Activated CD8-positive, alpha-beta T cell treated with anti-CD3 and anti-CD28 coated beads for 36 hours (primary cell): ENCODE results near the gene PEAK1. TPM values are rescaled to one million over a fixed set of nuclear protein-coding genes. Genes with fewer than 3 reads are reported as not detected.

Experiments
- ATAC-seq: fragments of 200-7000 bp; cut with Tn5 transposase; one replicate; pipeline ENCODE4 v1.10.0; 2021; ENCODE audit warnings: mild to moderate bottlenecking, moderate library complexity
- CTCF ChIA-PET: fragments of 350-600 bp; sonication (Branson Sonifier 250); formaldehyde crosslinking; loops from one replicate; lab custom pipeline; 2021; ENCODE audit warnings: antibody characterized with exemption; lab: Charles Lee
- POLR2A ChIA-PET: fragments of 350-600 bp; sonication (Branson Sonifier 250); formaldehyde crosslinking; loops from one replicate; lab custom pipeline; 2021; ENCODE audit warnings: antibody characterized with exemption; lab: Charles Lee
- DNase-seq: peaks from one replicate; pipeline ENCODE4 v3.0.0-alpha.2; 2020
- H3K27ac Mint-ChIP-seq: one replicate; pipeline ENCODE4 v1.8.0; 2021; ENCODE audit warnings: mild to moderate bottlenecking, mixed read lengths
- H3K27me3 Mint-ChIP-seq: one replicate; pipeline ENCODE4 v1.8.0; 2021; ENCODE audit warnings: mixed read lengths
- H3K36me3 Mint-ChIP-seq: one replicate; pipeline ENCODE4 v1.8.0; 2021; ENCODE audit warnings: low read depth, mixed read lengths
- H3K4me1 Mint-ChIP-seq: one replicate; pipeline ENCODE4 v1.8.0; 2021; ENCODE audit warnings: low read depth, mixed read lengths
- H3K4me3 Mint-ChIP-seq: one replicate; pipeline ENCODE4 v1.8.0; 2021; ENCODE audit warnings: mild to moderate bottlenecking, moderate library complexity, mixed read lengths
- H3K9me3 Mint-ChIP-seq: one replicate; pipeline ENCODE4 v1.8.0; 2021; ENCODE audit warnings: mixed read lengths
- CTCF ChIP-seq: fragments of 200-600 bp; IDR thresholded peaks from one replicate; pipeline ENCODE4 v1.8.0; 2022; ENCODE audit warnings: antibody characterized with exemption, mild to moderate bottlenecking
- intact Hi-C: fragments of 100-400 bp; cut with micrococcal nuclease; formaldehyde crosslinking; loops from one replicate; pipeline ENCODE4 v1.10.0; 2022
- total RNA-seq, 2 experiments: library from RNA; stranded (reverse); gene quantifications; one replicate each; pipeline ENCODE4 v1.2.3, GENCODE V29; 2021

The PEAK1 gene
- total RNA-seq, 2 experiments from 2014 or later: 32.1 to 36.1 TPM

- ChIA-PET POLR2A (no interaction called here), CTCF (interaction anchor here (1.5 kb wide), 1 partner anchor 81 kb away, joined by 4 read pairs; no protein-coding TSS in a partner anchor)
- Mint-ChIP-seq H3K9me3 (no peaks in the 10 kb centered on the region), H3K27ac (no peak overlapping the region), H3K4me3 (no peak overlapping the region), H3K4me1 (peaks cover 25% of the 10 kb centered on the region), H3K27me3 (no peaks in the 10 kb centered on the region), H3K36me3 (peaks cover 5% of the 10 kb centered on the region)
- DNase-seq (no peak), ATAC-seq (no peak)
- intact Hi-C loops: no loop called here
- TF ChIP-seq CTCF: no peak
These were observed 3.8 kb downstream of the PEAK1 start for GRCh38 chr15:77416148-77416455.

GRCh38 chr15:77415450-77416147 is 4.3 kb downstream of the PEAK1 start:
- no peak for ATAC-seq
- POLR2A ChIA-PET: no interaction called here

GRCh38 chr15:77414789-77415442 is 5.0 kb downstream of the PEAK1 start:
- no peak overlapping the region for H3K4me3 Mint-ChIP-seq
- no peak for ATAC-seq
- intact Hi-C loops: no loop called here

More at GRCh38 chr15:77415450-77416147, 4.3 kb downstream of the PEAK1 start:
- Mint-ChIP-seq H3K9me3 (no peaks in the 10 kb centered on the region), H3K4me3 (no peak overlapping the region), H3K36me3 (peaks cover 5% of the 10 kb centered on the region), H3K4me1 (peaks cover 28% of the 10 kb centered on the region), H3K27ac (no peak overlapping the region), H3K27me3 (no peaks in the 10 kb centered on the region)
- intact Hi-C loops: no loop called here
- CTCF ChIA-PET: no interaction called here
- TF ChIP-seq CTCF: no peak
- no peak for DNase-seq

GRCh38 chr15:77413699-77414349 is 6.1 kb downstream of the PEAK1 start:
- H3K9me3 Mint-ChIP-seq: no peaks in the 10 kb centered on the region
- no peak overlapping the region for H3K27ac Mint-ChIP-seq
- no peak for ATAC-seq
- intact Hi-C loops: no loop called here
- H3K4me1 Mint-ChIP-seq: peaks cover 43% of the 10 kb centered on the region
- no peak overlapping the region for H3K4me3 Mint-ChIP-seq
- ChIA-PET CTCF (no interaction called here), POLR2A (no interaction called here)
- TF ChIP-seq CTCF: no peak
- peaks cover 4% of the 10 kb centered on the region for H3K36me3 Mint-ChIP-seq
- DNase-seq: no peak
- no peaks in the 10 kb centered on the region for H3K27me3 Mint-ChIP-seq

More at GRCh38 chr15:77414789-77415442, 5.0 kb downstream of the PEAK1 start:
- H3K27me3 Mint-ChIP-seq: no peaks in the 10 kb centered on the region
- POLR2A ChIA-PET: interaction anchor here (0.6 kb wide), 1 partner anchor 543 kb away, joined by 3 read pairs; no protein-coding TSS in a partner anchor
- H3K9me3 Mint-ChIP-seq: no peaks in the 10 kb centered on the region
- H3K36me3 Mint-ChIP-seq: peaks cover 6% of the 10 kb centered on the region
- CTCF ChIA-PET: no interaction called here
- no peak for TF ChIP-seq CTCF
- no peak overlapping the region for H3K27ac Mint-ChIP-seq
- DNase-seq: no peak
- H3K4me1 Mint-ChIP-seq: peaks cover 35% of the 10 kb centered on the region
